T-helper 22 cell (primary cell): Measurements from ENCODE around the gene LMAN2L.
A peak's percentile ranks its signal among the peaks of the same experiment; 100 is the strongest.

Source experiments
- DNase-seq: peaks from one replicate; pipeline ENCODE4 v3.0.0-alpha.2; 2020; ENCODE audit warnings: low read depth

Gene LMAN2L, protein sequence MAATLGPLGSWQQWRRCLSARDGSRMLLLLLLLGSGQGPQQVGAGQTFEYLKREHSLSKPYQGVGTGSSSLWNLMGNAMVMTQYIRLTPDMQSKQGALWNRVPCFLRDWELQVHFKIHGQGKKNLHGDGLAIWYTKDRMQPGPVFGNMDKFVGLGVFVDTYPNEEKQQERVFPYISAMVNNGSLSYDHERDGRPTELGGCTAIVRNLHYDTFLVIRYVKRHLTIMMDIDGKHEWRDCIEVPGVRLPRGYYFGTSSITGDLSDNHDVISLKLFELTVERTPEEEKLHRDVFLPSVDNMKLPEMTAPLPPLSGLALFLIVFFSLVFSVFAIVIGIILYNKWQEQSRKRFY

DNA sequence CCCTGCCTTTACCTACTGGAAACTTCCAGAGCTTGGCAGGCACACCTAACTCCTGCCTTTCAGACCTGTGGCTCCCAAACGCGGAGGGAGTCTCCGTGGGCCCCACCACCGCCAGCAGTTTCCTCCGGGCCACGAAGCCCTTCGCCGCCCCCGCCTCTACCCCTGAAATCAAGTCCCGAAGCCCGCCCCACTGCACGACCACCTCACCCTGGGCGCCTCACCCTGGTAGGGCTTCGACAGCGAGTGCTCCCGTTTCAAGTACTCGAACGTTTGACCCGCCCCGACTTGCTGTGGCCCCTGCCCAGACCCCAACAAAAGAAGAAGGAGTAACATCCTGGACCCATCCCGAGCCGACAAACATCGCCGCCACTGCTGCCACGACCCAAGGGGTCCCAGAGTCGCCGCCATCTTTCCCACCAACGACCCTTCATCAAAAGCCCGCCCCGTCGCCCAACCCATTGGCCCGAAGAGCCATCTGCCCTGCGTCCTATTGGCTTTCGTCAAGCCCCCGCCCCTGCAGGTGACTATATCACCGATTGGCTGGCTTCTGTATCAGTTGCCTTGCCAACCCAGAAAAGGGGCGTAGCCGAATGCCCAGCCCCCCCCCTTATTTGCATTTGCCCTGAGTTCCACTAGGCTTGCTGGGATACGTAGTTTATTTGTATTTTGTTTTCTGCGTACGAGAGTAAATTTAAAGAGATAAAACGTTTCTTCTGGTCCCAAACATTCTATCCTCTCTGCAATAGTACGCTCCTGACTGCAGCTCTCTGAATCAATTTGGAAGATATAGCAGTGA is at the start of gene LMAN2L:
Gene LMAN2L (minus strand): TSS at position 432 of the 796 bp plus-strand sequence. CDS start 24 bp downstream, at position 408.
- peak; percentile 97 for DNase-seq

- no peak for DNase-seq
Observed at GRCh38 chr2:96789245-96789617, 49.4 kb upstream of the LMAN2L start.

DNA sequence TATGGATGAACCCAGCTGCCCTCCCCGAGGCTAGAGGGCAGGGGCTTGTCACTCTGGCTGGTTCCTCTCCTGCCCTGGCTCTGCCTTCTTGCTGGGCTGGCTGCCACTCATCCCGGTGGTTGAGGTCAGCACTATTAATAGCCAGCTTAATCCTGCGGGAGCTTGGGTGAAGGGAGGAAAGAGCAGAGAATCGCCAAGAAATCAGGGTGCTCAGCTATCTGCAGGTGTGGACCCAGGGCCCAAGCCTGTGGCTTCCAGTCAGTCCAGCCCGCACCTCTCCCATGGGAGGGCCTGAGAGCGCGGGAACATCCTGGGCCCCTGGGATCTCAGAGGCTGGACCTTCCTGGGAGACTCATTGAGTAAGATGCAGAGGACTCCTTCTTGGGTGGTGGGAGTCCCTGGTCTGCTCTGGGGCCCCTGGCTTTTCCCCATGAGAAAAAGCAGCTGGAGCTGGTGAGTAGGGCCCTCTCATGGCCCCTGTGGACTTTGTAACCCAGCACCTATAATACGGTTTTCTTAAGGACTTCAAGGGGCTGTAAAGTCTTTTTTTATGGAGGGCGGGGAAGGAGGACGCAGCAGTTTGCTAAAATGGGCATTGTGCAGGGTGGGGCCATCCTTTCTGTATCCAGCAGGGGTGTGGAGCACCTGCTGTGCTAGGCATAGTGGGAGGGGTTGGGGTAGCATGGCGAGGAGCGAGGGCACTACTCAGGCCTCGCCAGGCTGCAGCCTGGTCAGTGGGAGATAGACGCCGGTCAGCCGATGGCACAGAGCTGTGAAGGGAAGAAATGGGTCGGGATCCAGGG is 48.8 kb upstream of the LMAN2L start:
- no peak for DNase-seq

- no peak for DNase-seq
Observed at GRCh38 chr2:96787411-96787810, 47.5 kb upstream of the LMAN2L start.

GRCh38 chr2:96783388-96783787 is 43.5 kb upstream of the LMAN2L start:
- DNase-seq, result no peak

DNA sequence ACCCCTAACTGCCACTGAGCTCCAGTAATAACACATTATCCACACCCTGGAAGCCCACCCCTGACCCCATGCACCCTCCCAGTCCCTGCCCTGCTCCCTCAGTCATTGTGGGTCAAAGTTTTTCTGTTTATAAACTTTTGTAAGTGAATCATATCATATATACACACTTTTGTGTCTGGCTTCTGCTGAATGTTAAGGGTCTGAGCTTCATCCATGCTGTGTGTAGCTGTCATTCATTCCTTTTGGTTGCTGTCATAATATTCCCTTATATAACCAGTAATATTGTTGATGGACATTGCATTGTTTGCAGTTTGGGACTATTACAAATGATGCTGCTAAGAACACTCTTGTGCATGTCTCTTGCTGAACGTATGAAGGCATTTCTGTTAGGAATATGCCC is 35.3 kb upstream of the LMAN2L start:
- no peak for DNase-seq

GRCh38 chr2:96773922-96774321 is 34.1 kb upstream of the LMAN2L start:
- peak; percentile 28 for DNase-seq

DNA sequence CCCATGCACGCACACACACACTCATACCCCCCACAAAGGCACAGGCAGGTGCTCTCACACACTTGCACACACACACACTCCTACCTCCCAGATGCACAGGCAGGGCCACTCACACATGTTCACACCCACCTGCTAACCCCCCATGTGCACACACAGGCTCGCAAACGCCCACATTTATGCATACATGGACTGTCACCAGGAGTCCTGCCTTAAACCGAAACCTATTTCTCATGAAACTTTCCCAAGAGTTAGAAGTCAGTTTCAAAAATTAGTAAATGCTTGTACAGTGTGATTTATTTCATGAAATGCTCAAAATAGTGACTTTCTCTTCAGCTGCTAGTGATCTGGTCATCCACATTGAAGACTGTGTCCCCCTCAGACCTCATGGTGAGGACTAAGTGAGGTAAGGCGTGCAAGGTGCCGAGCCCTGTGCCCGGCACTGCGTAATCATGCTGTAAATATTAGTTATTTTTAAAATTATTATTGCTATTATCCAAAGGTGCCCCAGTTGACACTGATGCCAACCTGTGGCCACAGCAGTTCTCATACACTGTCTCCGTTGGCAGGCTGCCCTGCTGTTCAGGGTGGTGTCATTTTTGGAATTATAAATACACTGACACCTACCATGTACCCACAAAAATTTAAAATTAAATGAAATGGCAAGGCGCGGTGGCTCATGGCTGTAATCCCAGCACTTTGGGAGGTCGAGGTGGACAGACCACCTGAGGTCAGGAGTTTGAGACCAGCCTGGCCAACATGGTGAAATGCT is 33.2 kb upstream of the LMAN2L start:
- DNase-seq, result no peak

DNA sequence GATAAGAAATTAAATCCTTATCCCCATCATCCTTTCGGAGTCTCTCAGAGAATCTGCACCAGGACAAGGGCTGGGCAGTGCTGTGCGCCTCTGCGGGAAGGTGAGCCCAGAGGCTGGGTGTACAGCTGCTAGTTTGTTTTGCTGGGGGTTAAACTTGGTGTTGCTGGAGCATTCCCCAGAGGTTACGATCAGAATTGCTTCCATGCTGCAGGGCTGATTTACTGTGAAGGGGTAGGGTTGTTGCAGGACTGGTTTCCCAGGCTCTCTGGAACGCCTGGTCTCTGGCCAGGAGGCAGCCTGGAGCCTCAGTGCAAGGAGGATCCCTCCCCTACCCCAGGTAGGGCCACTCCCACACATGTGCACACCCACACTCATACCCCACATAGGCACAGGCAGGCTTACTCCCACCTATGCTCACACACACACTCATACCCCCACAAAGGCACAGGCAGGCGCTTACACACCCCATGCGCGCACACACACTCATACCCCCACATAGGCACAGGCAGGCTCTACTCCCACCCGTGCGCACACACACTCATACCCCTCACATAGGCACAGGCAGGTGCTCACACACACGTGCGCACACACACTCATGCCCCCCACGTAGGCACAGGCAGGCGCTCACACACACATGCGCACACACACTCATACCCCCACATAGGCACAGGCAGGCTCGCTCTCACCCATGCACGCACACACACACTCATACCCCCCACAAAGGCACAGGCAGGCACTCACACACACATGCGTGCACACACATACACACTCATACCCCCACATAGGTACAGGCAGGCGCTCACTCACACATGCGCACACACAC is 32.1 kb upstream of the LMAN2L start:
- DNase-seq, result no peak

DNA sequence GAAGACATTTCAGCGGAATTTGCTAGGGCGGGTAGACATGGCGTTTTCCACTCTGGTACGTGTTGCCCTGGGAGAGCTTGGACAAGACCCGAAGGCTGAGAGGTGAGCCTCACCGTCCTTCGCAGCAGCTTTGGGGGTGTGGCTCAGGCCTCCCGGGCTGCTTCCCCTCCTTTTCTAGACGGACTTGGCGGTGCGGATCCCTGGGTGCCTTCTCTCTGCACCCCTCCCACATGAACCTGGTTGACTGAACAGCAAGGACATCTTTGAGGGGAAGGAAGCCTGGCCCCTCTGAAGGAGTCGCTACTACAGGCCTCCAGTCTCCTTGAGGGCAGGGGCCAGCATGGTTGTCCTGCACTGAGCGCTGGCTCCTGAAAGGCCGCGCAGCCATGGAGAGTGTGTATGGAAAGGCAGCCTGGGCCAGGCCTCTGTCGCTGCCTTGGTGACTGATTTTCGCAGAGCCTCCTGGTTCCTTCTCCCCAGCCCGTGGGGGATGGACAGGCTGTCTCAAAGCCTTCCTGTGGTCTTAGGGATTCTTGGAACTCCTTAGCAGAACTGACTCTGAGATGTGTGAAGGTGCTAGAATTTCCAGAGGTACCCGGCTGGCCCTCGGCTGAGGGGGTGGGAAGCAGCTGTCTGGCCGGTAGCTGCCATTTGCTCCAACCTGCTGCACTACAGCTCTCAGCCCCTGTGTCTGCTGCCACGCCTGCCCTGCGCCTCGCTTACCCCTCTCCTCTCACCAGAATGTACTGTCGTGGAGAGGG is 30.8 kb upstream of the LMAN2L start:
- DNase-seq, result no peak

GRCh38 chr2:96769814-96770213 is 29.9 kb upstream of the LMAN2L start:
- no peak for DNase-seq

GRCh38 chr2:96768083-96768561 is 28.3 kb upstream of the LMAN2L start:
- DNase-seq, result no peak

DNA sequence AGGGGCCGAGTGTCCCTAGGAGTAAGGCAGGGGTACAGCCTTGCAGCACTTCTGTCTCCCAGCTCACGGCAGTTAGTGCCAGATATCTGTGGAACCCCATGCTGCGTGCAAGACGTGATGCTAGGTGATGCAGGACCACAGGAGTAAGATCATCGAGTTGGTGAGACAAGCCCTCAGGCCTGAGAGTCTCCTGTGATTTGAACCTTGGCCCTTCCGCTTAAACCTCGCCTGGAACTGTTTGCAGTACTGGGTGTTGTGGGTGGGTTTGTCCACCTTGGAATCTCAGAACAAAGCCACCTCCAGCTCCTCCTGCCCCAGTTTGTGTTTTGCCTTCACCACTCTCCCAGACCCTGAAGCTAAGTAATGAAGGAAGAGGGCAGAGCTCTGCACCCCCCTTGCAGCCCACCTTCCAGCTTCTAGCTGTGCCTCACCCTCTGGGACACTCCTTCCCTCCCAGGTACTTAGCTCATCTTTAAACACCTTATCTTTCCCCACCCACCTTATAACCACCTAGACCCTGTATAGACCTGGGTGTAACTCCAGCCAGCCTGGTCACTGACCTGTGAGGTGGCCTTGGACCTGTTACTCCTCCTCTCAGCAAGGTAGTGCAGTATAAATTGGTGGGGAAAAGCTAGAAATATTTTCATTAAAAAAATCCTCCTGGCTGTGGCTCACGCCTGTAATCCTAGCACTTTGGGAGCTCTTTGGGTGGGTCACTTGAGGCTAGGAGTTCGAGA is 27.4 kb upstream of the LMAN2L start:
- no peak for DNase-seq

DNA sequence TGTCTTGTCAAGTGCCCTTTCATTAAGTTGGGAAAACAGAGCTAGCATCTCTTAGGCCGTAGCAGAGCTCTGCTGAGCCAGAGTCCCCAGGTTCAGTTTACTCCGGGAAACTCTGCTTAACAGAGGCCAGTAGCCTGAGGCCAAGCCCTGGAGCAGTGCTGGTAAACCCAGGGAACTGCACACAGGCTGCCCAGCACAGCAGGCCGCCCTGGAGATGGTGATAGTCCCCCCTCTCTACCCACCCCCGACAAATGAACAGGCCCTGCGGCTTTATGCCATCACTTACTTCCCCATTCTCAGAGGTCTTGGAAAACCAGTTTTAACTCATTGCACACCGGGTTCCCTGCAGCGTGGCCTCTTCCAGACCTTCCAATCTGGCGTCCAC is 24.4 kb upstream of the LMAN2L start:
- DNase-seq, result no peak

GRCh38 chr2:96763511-96764252 is 23.8 kb upstream of the LMAN2L start:
- DNase-seq, result no peak

DNA sequence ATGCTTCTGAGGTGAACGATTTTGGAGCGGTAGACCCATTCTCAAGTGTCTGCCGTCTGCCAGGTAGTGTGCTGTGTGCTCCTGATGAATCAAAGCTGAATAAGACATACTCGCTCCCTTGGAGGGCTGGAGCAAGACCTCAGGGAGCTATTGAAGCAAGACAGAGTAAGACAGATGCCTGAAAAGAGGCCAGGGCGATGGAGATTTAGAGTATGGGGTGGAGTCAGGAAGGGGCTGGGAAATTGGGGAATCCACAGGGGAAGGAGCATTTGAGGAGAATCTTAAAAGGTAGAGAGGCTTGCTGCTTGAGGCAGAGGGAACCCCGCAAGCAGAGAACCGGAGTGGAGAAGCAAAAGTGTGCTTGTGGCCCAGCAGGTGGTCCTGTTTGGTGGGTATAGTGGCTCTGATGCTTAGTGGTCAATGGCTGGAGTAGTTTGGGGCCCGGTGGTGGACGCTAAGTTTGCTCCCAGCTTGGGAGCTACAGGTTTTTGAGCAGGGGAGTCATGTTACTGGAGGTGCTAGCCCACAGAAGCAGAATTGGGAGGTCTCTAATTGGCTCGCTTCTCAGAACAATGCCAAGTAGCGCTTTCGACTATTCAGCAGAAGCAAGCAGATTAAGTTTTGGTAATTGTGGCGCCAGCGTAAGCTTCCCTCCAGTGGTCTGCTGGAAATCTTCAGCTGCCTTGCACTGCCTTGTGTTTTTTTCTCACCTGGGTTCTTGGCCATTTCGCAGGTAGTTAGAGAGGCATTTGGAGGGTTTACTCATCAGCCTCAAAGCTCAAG is 22.9 kb upstream of the LMAN2L start:
- no peak for DNase-seq

DNA sequence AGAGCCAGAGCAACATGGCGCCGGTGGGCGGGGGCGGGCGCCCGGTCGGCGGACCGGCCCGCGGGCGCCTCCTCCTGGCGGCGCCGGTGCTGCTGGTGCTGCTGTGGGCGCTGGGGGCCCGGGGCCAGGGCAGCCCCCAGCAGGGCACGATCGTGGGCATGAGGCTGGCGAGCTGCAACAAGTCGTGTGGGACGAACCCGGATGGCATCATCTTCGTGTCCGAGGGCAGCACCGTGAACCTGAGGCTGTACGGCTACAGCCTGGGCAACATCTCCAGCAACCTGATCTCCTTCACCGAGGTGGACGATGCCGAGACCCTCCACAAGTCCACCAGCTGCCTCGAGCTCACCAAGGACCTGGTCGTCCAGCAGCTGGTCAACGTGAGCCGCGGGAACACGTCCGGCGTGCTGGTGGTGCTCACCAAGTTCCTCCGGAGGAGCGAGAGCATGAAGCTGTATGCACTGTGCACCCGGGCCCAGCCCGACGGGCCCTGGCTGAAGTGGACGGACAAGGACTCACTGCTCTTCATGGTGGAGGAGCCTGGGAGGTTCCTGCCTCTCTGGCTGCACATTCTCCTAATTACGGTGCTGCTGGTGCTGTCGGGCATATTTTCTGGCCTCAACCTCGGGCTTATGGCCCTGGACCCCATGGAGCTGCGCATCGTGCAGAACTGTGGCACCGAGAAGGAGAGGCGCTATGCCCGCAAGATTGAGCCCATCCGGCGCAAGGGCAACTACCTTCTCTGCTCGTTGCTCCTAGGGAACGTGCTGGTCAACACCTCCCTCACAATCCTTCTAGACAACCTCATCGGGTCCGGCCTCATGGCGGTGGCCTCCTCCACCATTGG is 21.3 kb upstream of the LMAN2L start:
- DNase-seq, result no peak
